HG03097 (cell line): ENCODE results near the gene NIPAL3.
"Not testable (repeated sequence)": the region's sequence is repeated elsewhere in the genome, so short reads cannot be mapped to it uniquely, and the experiment has no call there.

Experiments
- ATAC-seq: cut with Tn5 transposase; IDR thresholded peaks from one replicate; pipeline ENCODE4 v1.9.1; 2021; ENCODE audit not compliant: unreplicated experiment, low FRiP score

The NIPAL3 gene

GRCh38 chr1:24507405-24507804 lies 91.8 kb downstream of the NIPAL3 start:
- no peak for ATAC-seq

GRCh38 chr1:24508911-24509310 lies 93.3 kb downstream of the NIPAL3 start:
- no peak for ATAC-seq

DNA sequence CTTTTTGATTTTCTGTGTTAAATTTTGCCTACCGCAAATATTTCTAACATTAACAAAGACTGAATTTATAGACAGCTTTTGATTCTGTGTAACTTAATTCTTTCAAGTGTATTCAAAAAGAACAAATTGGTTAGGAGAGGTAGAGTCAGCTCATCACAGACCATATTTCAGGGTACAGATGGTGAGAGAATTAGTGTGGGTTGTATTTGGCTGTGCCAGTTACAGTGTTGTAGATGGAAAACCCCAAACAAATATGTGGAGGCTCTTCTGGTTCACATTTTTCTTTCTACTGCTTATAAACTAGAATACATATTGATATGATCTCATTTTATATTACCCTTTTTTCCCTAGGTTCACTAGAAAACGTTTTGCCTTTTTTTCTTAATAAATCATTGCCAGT lies 98.1 kb downstream of the NIPAL3 start:
- no peak for ATAC-seq

DNA sequence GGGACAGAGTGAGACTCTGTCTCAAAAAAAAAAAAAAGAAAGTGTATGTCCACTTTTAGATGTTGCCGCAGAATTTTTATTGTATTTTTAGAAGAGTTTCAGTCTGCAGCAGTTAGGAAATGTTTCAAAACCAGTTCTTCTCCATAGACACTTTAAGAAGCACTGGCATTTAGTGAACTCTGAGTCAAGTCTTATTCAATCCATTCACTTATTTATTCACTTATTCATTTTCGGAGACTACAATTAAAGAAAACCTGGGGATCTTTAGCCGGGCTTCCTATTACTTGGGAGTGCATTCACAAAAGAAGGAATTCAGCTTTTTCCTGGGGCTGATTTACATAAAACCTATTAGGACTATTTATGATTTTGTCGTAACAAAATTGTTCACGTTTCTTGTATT lies 99.3 kb downstream of the NIPAL3 start:
- no peak for ATAC-seq

GRCh38 chr1:24515671-24516209 lies 100.1 kb downstream of the NIPAL3 start:
- ATAC-seq, result not testable (repeated sequence)

GRCh38 chr1:24516506-24516905 lies 100.9 kb downstream of the NIPAL3 start:
- no peak for ATAC-seq

GRCh38 chr1:24517898-24518297 lies 102.3 kb downstream of the NIPAL3 start:
- ATAC-seq, result no peak

DNA sequence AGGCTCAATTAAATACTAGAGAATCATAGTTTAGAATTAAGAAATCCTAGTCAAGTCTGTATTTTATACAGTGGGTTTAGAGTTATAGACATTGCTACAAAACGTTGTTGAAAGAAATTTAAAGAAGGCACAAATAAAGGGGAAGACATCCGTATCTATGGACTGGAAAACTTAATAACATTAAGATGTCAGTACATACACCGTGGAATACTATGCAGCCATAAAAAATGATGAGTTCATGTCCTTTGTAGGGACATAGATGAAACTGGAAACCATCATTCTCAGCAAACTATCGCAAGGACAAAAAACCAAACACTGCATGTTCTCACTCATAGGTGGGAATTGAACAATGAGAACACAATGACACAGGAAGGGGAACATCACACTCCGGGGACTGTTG lies 104.7 kb downstream of the NIPAL3 start:
- not testable (repeated sequence) for ATAC-seq
